ENCODE data around the gene ITIH5.

The ITIH5 gene

DNA sequence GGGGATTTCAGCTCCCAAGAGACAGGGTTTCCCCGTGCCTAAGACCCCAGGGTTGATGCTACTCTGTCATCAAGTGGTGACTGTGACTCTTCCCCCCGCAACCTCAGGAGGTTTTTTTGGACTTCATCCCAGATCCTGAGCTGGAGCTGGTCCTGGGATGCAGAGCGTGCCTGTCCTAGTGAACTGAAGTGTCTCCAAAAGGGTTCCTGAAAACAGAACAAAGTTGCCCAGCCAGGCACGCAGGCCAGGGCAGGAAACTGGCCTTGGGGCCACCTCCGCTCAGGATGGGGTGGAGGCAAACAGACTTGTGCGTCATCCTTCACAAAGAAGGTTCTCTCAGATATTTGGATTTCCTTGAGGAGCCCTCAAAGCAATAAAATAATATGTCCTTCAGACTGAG lies 118.9 kb downstream of the ITIH5 start:
- no peak for DNase-seq
- Histone ChIP-seq H3K79me2 (ENCODE audit: low read length) (no peaks in the 10 kb centered on the region), H3F3A (ENCODE audit: insufficient read depth, low read length) (no peaks in the 10 kb centered on the region), H3K27ac (ENCODE audit: low read length) (no peak overlapping the region), H3K4me2 (ENCODE audit: low read depth, low read length) (no peak overlapping the region), H3K9ac (ENCODE audit: low read length) (no peak overlapping the region), H3K9me3 (replicated peaks; ENCODE audit: insufficient read depth, low read length) (no peaks in the 10 kb centered on the region), H3K4me1 (ENCODE audit: low read length) (no peaks in the 10 kb centered on the region), H3K4me3 (ENCODE audit: low read length) (no peak overlapping the region), H3K36me3 (replicated peaks; ENCODE audit: insufficient read depth, low read length) (no peaks in the 10 kb centered on the region), H3K9me2 (replicated peaks; ENCODE audit: insufficient read depth, low read length) (no peaks in the 10 kb centered on the region), H4K20me1 (ENCODE audit: insufficient read depth, low read length) (no peaks in the 10 kb centered on the region), H3K27me3 (replicated peaks; ENCODE audit: insufficient read depth, low read length) (no peaks in the 10 kb centered on the region), H2AFZ (ENCODE audit: low read length) (no peak overlapping the region)
- no peak for TF ChIP-seq EZH2phosphoT487 (IDR thresholded peaks at IDR 0.05; ENCODE audit: low read length)
- TF ChIP-seq EZH2 (optimal IDR thresholded peaks at IDR 0.05; ENCODE audit: low read depth, low read length): no peak
- TF ChIP-seq, protein P1, sequence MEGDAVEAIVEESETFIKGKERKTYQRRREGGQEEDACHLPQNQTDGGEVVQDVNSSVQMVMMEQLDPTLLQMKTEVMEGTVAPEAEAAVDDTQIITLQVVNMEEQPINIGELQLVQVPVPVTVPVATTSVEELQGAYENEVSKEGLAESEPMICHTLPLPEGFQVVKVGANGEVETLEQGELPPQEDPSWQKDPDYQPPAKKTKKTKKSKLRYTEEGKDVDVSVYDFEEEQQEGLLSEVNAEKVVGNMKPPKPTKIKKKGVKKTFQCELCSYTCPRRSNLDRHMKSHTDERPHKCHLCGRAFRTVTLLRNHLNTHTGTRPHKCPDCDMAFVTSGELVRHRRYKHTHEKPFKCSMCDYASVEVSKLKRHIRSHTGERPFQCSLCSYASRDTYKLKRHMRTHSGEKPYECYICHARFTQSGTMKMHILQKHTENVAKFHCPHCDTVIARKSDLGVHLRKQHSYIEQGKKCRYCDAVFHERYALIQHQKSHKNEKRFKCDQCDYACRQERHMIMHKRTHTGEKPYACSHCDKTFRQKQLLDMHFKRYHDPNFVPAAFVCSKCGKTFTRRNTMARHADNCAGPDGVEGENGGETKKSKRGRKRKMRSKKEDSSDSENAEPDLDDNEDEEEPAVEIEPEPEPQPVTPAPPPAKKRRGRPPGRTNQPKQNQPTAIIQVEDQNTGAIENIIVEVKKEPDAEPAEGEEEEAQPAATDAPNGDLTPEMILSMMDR (IDR thresholded peaks at IDR 0.05; ENCODE audit: low read length): no peak

DNA sequence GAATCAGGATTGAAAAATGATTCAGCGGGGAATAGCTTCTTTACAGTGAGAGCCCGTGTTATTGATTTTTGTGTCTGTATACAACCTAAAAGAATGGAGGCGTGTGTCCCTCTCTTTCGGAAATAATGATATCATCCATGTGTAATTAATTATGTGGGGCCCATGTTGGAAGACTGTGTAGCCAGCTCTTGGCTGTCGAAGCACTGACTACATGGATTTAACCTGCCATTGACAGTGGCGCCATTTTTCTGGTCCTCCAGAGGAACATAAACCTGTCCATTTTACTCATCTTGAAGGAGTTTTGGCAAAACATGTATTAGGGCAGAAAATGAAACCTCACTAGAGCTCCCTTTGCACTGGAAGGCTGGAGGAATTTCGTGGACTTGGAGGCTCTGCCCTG lies 119.6 kb downstream of the ITIH5 start:
- no peaks in the 10 kb centered on the region for H4K20me1 ChIP-seq (ENCODE audit: insufficient read depth, low read length)
- no peak overlapping the region for H3K9ac ChIP-seq (ENCODE audit: low read length)
- no peak for DNase-seq
- H2AFZ ChIP-seq (ENCODE audit: low read length): no peak overlapping the region
- H3K9me3 ChIP-seq (replicated peaks; ENCODE audit: insufficient read depth, low read length): no peaks in the 10 kb centered on the region
- no peak overlapping the region for H3K4me2 ChIP-seq (ENCODE audit: low read depth, low read length)
- H3K27me3 ChIP-seq (replicated peaks; ENCODE audit: insufficient read depth, low read length): no peaks in the 10 kb centered on the region
- H3K4me3 ChIP-seq (ENCODE audit: low read length): no peak overlapping the region
- no peaks in the 10 kb centered on the region for H3K4me1 ChIP-seq (ENCODE audit: low read length)
- no peaks in the 10 kb centered on the region for H3F3A ChIP-seq (ENCODE audit: insufficient read depth, low read length)
- H3K9me2 ChIP-seq (replicated peaks; ENCODE audit: insufficient read depth, low read length): no peaks in the 10 kb centered on the region
- no peaks in the 10 kb centered on the region for H3K36me3 ChIP-seq (replicated peaks; ENCODE audit: insufficient read depth, low read length)
- no peak overlapping the region for H3K27ac ChIP-seq (ENCODE audit: low read length)
- TF ChIP-seq, protein P1 (IDR thresholded peaks at IDR 0.05; ENCODE audit: low read length): no peak
- TF ChIP-seq EZH2phosphoT487 (IDR thresholded peaks at IDR 0.05; ENCODE audit: low read length) (no peak), EZH2 (optimal IDR thresholded peaks at IDR 0.05; ENCODE audit: low read depth, low read length) (no peak)
- H3K79me2 ChIP-seq (ENCODE audit: low read length): no peaks in the 10 kb centered on the region

DNA sequence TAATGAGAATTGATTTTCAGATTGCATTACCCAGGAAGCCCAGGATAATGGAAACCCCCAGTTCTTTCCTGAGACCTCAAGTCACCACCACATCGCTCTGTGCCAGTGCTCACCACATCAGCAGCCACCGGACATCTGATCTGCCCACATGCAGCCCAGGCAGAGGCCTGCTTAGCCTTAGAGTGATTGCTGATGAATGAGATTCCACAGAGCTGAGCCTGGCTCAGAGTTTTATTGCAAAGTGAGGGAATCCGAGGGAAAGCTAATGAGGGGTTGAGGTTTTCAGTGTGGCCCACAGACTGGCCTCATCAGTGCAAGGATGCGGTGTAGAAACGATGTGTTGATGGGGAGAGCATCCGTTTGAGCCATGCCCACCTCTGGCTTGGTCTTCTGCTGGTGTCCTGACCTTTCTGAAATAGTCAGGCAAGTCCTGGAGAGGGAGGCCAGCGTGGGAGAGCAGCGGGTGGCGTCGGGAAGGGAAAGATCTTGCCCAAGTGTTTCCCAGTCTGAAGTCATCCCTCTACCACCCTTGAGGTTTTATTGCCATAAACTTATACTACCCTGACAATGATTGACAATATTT lies 120.3 kb downstream of the ITIH5 start:
- Histone ChIP-seq H3K9ac (ENCODE audit: low read length) (no peak overlapping the region), H3K9me2 (replicated peaks; ENCODE audit: insufficient read depth, low read length) (no peaks in the 10 kb centered on the region), H3K4me2 (ENCODE audit: low read depth, low read length) (no peak overlapping the region), H3K4me3 (ENCODE audit: low read length) (no peak overlapping the region), H3F3A (ENCODE audit: insufficient read depth, low read length) (no peaks in the 10 kb centered on the region), H2AFZ (ENCODE audit: low read length) (no peak overlapping the region), H3K4me1 (ENCODE audit: low read length) (no peaks in the 10 kb centered on the region), H3K27me3 (replicated peaks; ENCODE audit: insufficient read depth, low read length) (no peaks in the 10 kb centered on the region), H4K20me1 (ENCODE audit: insufficient read depth, low read length) (no peaks in the 10 kb centered on the region), H3K9me3 (replicated peaks; ENCODE audit: insufficient read depth, low read length) (no peaks in the 10 kb centered on the region), H3K79me2 (ENCODE audit: low read length) (no peaks in the 10 kb centered on the region), H3K27ac (ENCODE audit: low read length) (no peak overlapping the region), H3K36me3 (replicated peaks; ENCODE audit: insufficient read depth, low read length) (no peaks in the 10 kb centered on the region)
- no peak for DNase-seq
- TF ChIP-seq EZH2phosphoT487 (IDR thresholded peaks at IDR 0.05; ENCODE audit: low read length) (no peak), EZH2 (optimal IDR thresholded peaks at IDR 0.05; ENCODE audit: low read depth, low read length) (no peak)
- TF ChIP-seq, protein P1 (IDR thresholded peaks at IDR 0.05; ENCODE audit: low read length): no peak

Data from MM.1S (cell line).